Measurements from ENCODE around the gene SLC16A13.
"Not testable (repeated sequence)": the region's sequence is repeated elsewhere in the genome, so short reads cannot be mapped to it uniquely, and the experiment has no call there.

SLC16A13 gene

GRCh38 chr17:7035591-7036368 is at the start of gene SLC16A13:
Gene SLC16A13, plus strand, starts transcription at chr17:7036015. Its CDS starts 368 bp downstream, at chr17:7036383.
- peak; percentile 48 for DNase-seq

GRCh38 chr17:6986676-6987075 is 49.1 kb upstream of the SLC16A13 start:
- no peak for DNase-seq

- DNase-seq, result no peak
Observed at GRCh38 chr17:6989779-6990178, 46.0 kb upstream of the SLC16A13 start.

GRCh38 chr17:6993613-6994056 is 42.2 kb upstream of the SLC16A13 start:
- not testable (repeated sequence) for DNase-seq

GRCh38 chr17:6994118-6994598 is 41.7 kb upstream of the SLC16A13 start:
- DNase-seq, result no peak

- no peak for DNase-seq
Observed at GRCh38 chr17:6994666-6995256, 41.1 kb upstream of the SLC16A13 start.

- no peak for DNase-seq
Observed at GRCh38 chr17:6995500-6996255, 40.1 kb upstream of the SLC16A13 start, which contains the start of gene ALOX12. Gene ALOX12, plus strand, starts transcription at chr17:6996049. Its CDS starts 69 bp downstream, at chr17:6996118.

- no peak for DNase-seq
Observed at GRCh38 chr17:6996256-6997011, 39.4 kb upstream of the SLC16A13 start.

- no peak for DNase-seq
Observed at GRCh38 chr17:6997171-6997570, 38.6 kb upstream of the SLC16A13 start.

- no peak for DNase-seq
Observed at GRCh38 chr17:6998855-6999508, 36.8 kb upstream of the SLC16A13 start.

- no peak for DNase-seq
Observed at GRCh38 chr17:7001318-7001961, 34.4 kb upstream of the SLC16A13 start.

GRCh38 chr17:7002288-7003047 is 33.3 kb upstream of the SLC16A13 start:
- DNase-seq, result no peak

- DNase-seq, result no peak
Observed at GRCh38 chr17:7003745-7004144, 32.1 kb upstream of the SLC16A13 start.

- peak; percentile 11 for DNase-seq
Observed at GRCh38 chr17:7004398-7005253, 31.2 kb upstream of the SLC16A13 start.

- DNase-seq, result no peak
Observed at GRCh38 chr17:7005716-7006115, 30.1 kb upstream of the SLC16A13 start.

- DNase-seq, result no peak
Observed at GRCh38 chr17:7007143-7007542, 28.7 kb upstream of the SLC16A13 start.

GRCh38 chr17:7010523-7010922 is 25.3 kb upstream of the SLC16A13 start:
- DNase-seq, result no peak

- no peak for DNase-seq
Observed at GRCh38 chr17:7011415-7011814, 24.4 kb upstream of the SLC16A13 start.

GRCh38 chr17:7011942-7012254 is 23.9 kb upstream of the SLC16A13 start:
- no peak for DNase-seq
